ENCODE measurements around the gene ESRP2.

ESRP2 gene

DNA sequence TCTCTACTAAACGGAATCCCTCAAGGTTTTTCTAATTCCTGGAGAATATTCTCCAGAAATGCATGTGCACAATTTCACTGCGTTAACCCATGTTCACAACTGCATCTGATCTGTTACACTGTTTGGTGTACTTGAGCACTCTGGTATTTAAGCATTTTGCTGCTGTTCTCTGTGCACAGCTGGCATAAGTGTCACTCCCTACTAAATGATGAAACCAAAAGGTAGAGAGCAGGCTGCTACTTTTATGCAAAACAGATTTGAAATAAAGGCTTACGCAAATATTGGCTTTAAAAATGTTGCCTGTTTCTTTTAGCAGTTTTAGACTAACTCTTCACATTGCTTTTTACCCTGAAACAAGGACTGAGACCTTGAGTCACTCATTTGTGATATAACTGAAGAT lies 41.7 kb downstream of the ESRP2 start:
- Histone ChIP-seq H3K9me3 (no peaks in the 10 kb centered on the region), H3K36me3 (peaks cover 20 to 49% (median 24%) of the 10 kb centered on the region in 3 donors), H3K27ac (no peak overlapping the region), H3K27me3 (no peaks in the 10 kb centered on the region), H3K4me1 (no peaks in the 10 kb centered on the region), H3K4me3 (no peak overlapping the region)
- intact Hi-C loops (cut with DNase I; ENCODE audit: low total_unique reads): no loop called here
- no peak for DNase-seq
- TF ChIP-seq CTCF (IDR thresholded peaks at IDR 0.05): no peak

DNA sequence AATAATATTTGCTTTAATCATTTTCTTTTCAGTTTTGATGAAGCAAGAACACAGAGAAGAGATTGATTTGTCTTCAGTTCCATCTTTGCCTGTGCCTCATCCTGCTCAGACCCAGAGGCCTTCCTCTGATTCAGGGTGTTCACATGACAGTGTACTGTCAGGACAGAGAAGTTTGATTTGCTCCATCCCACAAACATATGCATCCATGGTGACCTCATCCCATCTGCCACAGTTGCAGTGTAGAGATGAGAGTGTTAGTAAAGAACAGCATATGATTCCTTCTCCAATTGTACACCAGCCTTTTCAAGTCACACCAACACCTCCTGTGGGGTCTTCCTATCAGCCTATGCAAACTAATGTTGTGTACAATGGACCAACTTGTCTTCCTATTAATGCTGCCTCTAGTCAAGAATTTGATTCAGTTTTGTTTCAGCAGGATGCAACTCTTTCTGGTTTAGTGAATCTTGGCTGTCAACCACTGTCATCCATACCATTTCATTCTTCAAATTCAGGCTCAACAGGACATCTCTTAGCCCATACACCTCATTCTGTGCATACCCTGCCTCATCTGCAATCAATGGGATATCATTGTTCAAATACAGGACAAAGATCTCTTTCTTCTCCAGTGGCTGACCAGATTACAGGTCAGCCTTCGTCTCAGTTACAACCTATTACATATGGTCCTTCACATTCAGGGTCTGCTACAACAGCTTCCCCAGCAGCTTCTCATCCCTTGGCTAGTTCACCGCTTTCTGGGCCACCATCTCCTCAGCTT lies 45.0 kb downstream of the ESRP2 start:
- no peaks in the 10 kb centered on the region for H3K4me1 ChIP-seq
- H3K27ac ChIP-seq: no peak overlapping the region
- H3K36me3 ChIP-seq: peaks cover 20 to 80% (median 37%) of the 10 kb centered on the region in 3 donors
- no peaks in the 10 kb centered on the region for H3K9me3 ChIP-seq
- H3K27me3 ChIP-seq: no peaks in the 10 kb centered on the region
- TF ChIP-seq CTCF (IDR thresholded peaks at IDR 0.05): no peak
- no peak for DNase-seq
- no peak overlapping the region for H3K4me3 ChIP-seq
- intact Hi-C loops (cut with DNase I; ENCODE audit: low total_unique reads): no loop called here

GRCh38 chr16:68190081-68190480 lies 45.8 kb downstream of the ESRP2 start:
- Histone ChIP-seq H3K4me3 (no peak overlapping the region), H3K36me3 (peaks cover 20 to 86% (median 42%) of the 10 kb centered on the region in 3 donors), H3K4me1 (no peaks in the 10 kb centered on the region), H3K9me3 (no peaks in the 10 kb centered on the region), H3K27me3 (no peaks in the 10 kb centered on the region), H3K27ac (no peak overlapping the region)
- no peak for TF ChIP-seq CTCF (IDR thresholded peaks at IDR 0.05)
- DNase-seq: no peak
- intact Hi-C loops (cut with DNase I; ENCODE audit: low total_unique reads): no loop called here

DNA sequence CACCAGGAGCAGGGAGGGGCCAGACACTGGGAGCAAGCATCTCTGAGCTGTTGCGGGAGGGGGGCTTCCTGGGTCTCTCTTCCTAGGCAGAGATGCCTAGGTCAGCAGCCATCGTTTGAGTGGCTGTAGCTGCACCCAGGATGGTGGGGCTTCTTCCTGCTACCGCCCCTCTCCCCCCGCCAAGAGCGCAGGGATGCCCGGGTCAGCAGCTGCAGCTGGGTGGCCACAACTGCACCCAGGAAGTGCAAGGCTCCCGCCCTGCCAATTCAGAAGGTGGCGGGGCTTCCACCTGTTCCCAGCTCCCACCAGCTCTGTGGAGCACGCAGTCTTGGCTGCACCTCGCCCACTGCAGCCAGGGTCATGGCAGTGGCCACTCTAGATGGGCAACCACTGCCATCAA lies 47.8 kb downstream of the ESRP2 start:
- DNase-seq: no peak
- no peak for TF ChIP-seq CTCF (IDR thresholded peaks at IDR 0.05)
- intact Hi-C loops (cut with DNase I; ENCODE audit: low total_unique reads): no loop called here
- Histone ChIP-seq H3K9me3 (no peaks in the 10 kb centered on the region), H3K4me1 (no peaks in the 10 kb centered on the region), H3K36me3 (peaks cover 31 to 91% (median 53%) of the 10 kb centered on the region in 3 donors), H3K4me3 (no peak overlapping the region), H3K27me3 (no peaks in the 10 kb centered on the region), H3K27ac (no peak overlapping the region)

DNA sequence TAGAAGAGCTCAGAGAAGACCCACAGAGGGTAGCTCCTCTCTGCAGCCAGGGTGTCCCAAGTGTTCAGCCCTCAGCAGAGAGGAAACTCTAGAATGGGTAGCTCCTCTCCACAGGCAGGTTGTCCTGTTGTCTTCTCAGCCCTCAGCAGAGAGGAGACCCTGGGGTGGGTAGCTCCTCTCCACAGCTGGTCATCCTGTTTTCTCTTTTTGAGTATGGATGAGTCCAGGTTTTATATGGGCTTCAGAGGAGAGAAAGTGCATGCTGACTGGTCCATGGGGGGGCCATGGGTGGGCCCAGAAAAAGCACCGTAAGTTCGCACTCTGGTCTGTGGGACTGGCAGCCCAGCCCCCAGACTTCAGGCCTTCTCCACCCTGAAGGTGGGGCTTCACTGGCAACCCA lies 48.4 kb downstream of the ESRP2 start:
- Histone ChIP-seq H3K4me3 (no peak overlapping the region), H3K27me3 (no peaks in the 10 kb centered on the region), H3K9me3 (no peaks in the 10 kb centered on the region), H3K36me3 (peaks cover 32 to 91% (median 49%) of the 10 kb centered on the region in 3 donors), H3K4me1 (no peaks in the 10 kb centered on the region), H3K27ac (no peak overlapping the region)
- DNase-seq: no peak
- TF ChIP-seq CTCF (IDR thresholded peaks at IDR 0.05): no peak
- intact Hi-C loops (cut with DNase I; ENCODE audit: low total_unique reads): no loop called here

Data from tibial artery (tissue), 4 donors.